GM12878 (cell line): ENCODE measurements around the gene PIF1. TPM values are rescaled to one million over a fixed set of nuclear protein-coding genes. Genes with fewer than 3 reads are reported as not detected.

Experiments
- ATAC-seq: fragments of 200-7000 bp; cut with Tn5 transposase; 3 replicates; pipeline ENCODE4 v1.9.1; 2020; ENCODE audit warnings: mild to moderate bottlenecking, moderate library complexity
- BruUV-seq: library from RNA; stranded (reverse); fragments of 400-500 nt; replicated peaks from 2 replicates; lab custom pipeline; 2021; lab: Mats Ljungman, UMichigan
- CTCF ChIA-PET: fragments of 300-600 bp; sonication (Branson Sonifier 250); formaldehyde crosslinking; extraction: SDS; loops from one replicate; lab custom pipeline; 2021; ENCODE audit warnings: inconsistent platforms; lab: Yijun Ruan, JAX
- POLR2A ChIA-PET: fragments of 350-600 bp; formaldehyde crosslinking; extraction: SDS; loops from one replicate; lab custom pipeline; 2021; ENCODE audit warnings: inconsistent platforms; lab: Charles Lee
- RAD21 ChIA-PET: fragments of 300-600 bp; sonication (Branson Sonifier 250); formaldehyde crosslinking; loops from one replicate; lab custom pipeline; 2023; ENCODE audit warnings: antibody characterized with exemption; ENCODE audit not compliant: unreplicated experiment; lab: Charles Lee
- SMC1A ChIA-PET: fragments of 300-600 bp; sonication (Branson Sonifier 250); formaldehyde crosslinking; loops from one replicate; lab custom pipeline; 2023; ENCODE audit not compliant: unreplicated experiment, uncharacterized antibody; lab: Charles Lee
- DNase-seq: peaks from one replicate; pipeline ENCODE4 v3.0.0-alpha.2; 2011; ENCODE audit warnings: low read depth, low spot score
- FAIRE-seq: peaks from 3 replicates; lab custom pipeline; 2011; peaks lifted over from hg19 to GRCh38; lab: Jason Lieb, UNC
- H2AFZ ChIP-seq: 2 replicates; pipeline ENCODE4 v1.6.0; 2011; ENCODE audit warnings: low read depth, low read length, control low read depth; ENCODE audit not compliant: control insufficient read depth
- H3K27ac ChIP-seq: 2 replicates; pipeline ENCODE4 v1.5.1; 2011; ENCODE audit warnings: control low read depth; ENCODE audit not compliant: control insufficient read depth, insufficient read depth
- H3K27me3 ChIP-seq, 2 experiments: replicated peaks in 1 of 2; 2 replicates each; pipeline versions ENCODE4 v1.6.0 to v1.6.1; 2011; ENCODE audit warnings: low read length in 1 of 2; ENCODE audit not compliant: control insufficient read depth in 2 of 2, insufficient read depth in 2 of 2
- H3K36me3 ChIP-seq, 2 experiments: 2 replicates each; pipeline ENCODE4 v1.5.1; 2011; ENCODE audit warnings: low read length in 1 of 2; ENCODE audit not compliant: control insufficient read depth in 2 of 2, insufficient read depth in 2 of 2
- H3K4me1 ChIP-seq: 2 replicates; pipeline ENCODE4 v1.6.1; 2011; ENCODE audit warnings: mild to moderate bottlenecking, low read length, moderate library complexity, mixed read lengths; ENCODE audit not compliant: control insufficient read depth, insufficient read depth
- H3K4me2 ChIP-seq: 2 replicates; pipeline ENCODE4 v1.6.0; 2011; ENCODE audit warnings: control low read depth; ENCODE audit not compliant: control insufficient read depth, insufficient read depth
- H3K4me3 ChIP-seq: fragments of 200-600 bp; sonication (generic); 2 replicates; pipeline ENCODE4 v1.5.1; 2016
- H3K79me2 ChIP-seq: 2 replicates; pipeline ENCODE4 v1.6.0; 2011; ENCODE audit warnings: low read length; ENCODE audit not compliant: control insufficient read depth, insufficient read depth
- H3K9ac ChIP-seq: 2 replicates; pipeline ENCODE4 v1.8.0; 2011; ENCODE audit warnings: low read length, control low read depth, mixed read lengths; ENCODE audit not compliant: control insufficient read depth, insufficient read depth
- H3K9me3 ChIP-seq: replicated peaks from 3 replicates; pipeline ENCODE4 v1.5.1; 2011; ENCODE audit warnings: mild to moderate bottlenecking, low read length; ENCODE audit not compliant: control insufficient read depth, insufficient read depth
- H4K20me1 ChIP-seq: 2 replicates; pipeline ENCODE4 v1.6.0; 2011; ENCODE audit not compliant: control insufficient read depth, insufficient read depth
- CBX3 ChIP-seq: fragments of 200-600 bp; sonication (generic); IDR thresholded peaks from 2 replicates; pipeline ENCODE4 v1.6.1; 2016; ENCODE audit warnings: low read depth, borderline replicate concordance
- CEBPB ChIP-seq, 2 experiments: fragments of 150-350 bp in 1 of 2; IDR thresholded peaks; 2 replicates each; pipeline ENCODE4 v1.6.1; 2012 to 2014; ENCODE audit warnings: low read depth in 2 of 2, low read length in 2 of 2, borderline replicate concordance in 1 of 2, inconsistent platforms in 1 of 2
- DPF2 ChIP-seq: fragments of 450-650 bp; IDR thresholded peaks from 2 replicates; pipeline ENCODE4 v1.6.1; 2017; ENCODE audit warnings: mild to moderate bottlenecking
- E4F1 ChIP-seq: fragments of 450-650 bp; IDR thresholded peaks from 2 replicates; pipeline ENCODE4 v1.6.1; 2018; ENCODE audit warnings: borderline replicate concordance, mild to moderate bottlenecking; ENCODE audit not compliant: partially characterized antibody
- EGR1 ChIP-seq, 2 experiments: IDR thresholded peaks; 1 replicate in 1 of 2; 2 replicates in 1 of 2; pipeline ENCODE4 v1.6.1; 2011 to 2012; ENCODE audit warnings: low read depth in 2 of 2, low read length in 2 of 2, borderline replicate concordance in 1 of 2, mild to moderate bottlenecking in 1 of 2, moderate library complexity in 1 of 2
- ETV6 ChIP-seq, 2 experiments: fragments of 450-650 bp in 1 of 2; IDR thresholded peaks in 1 of 2; conservative IDR thresholded peaks in 1 of 2; 2 replicates each; pipeline ENCODE4 v1.6.1; 2014; ENCODE audit warnings: antibody characterized with exemption in 1 of 2, borderline replicate concordance in 1 of 2, low read depth in 1 of 2, mild to moderate bottlenecking in 1 of 2, moderate library complexity in 1 of 2
- MXI1 ChIP-seq: fragments of 150-350 bp; IDR thresholded peaks from 2 replicates; pipeline ENCODE4 v1.6.1; 2011; ENCODE audit warnings: low read depth, mild to moderate bottlenecking, inconsistent platforms, low read length, improper control_type of control experiment
- MYB ChIP-seq: fragments of 150-350 bp; IDR thresholded peaks from 2 replicates; pipeline ENCODE4 v1.6.1; 2014; ENCODE audit warnings: mild to moderate bottlenecking, low read depth, low read length, borderline replicate concordance
- ZNF274 ChIP-seq: IDR thresholded peaks from one replicate; pipeline ENCODE4 v1.8.0; 2011; ENCODE audit not compliant: insufficient read length, insufficient read depth
- WGBS: methylation state at CpG from one replicate; pipeline ENCODE4 v1.1.6; 2016; ENCODE audit warnings: low lambda C conversion rate; ENCODE audit not compliant: insufficient replicate concordance, insufficient coverage; ENCODE audit errors: missing lambda C conversion rate; 5-methylcytosine and 5-hydroxymethylcytosine counted together
- in situ Hi-C: fragments of 300-500 bp; cut with MboI; formaldehyde crosslinking; loops from 9 replicates; pipeline ENCODE4 v1.14.3; 2018; ENCODE audit warnings: mixed read lengths
- intact Hi-C: fragments of 100-400 bp; cut with micrococcal nuclease; formaldehyde crosslinking; loops from one replicate; pipeline ENCODE4 v1.14.2; 2022; ENCODE audit not compliant: unreplicated experiment
- polyA plus RNA-seq, 11 experiments: library from polyadenylated mRNA; depleted of rRNA in 4 of 11; unstranded in 6 of 11; stranded (reverse) in 5 of 11; fragments of >200 nt; fragmentation: Nextera tagmentation in 4 of 11; fragmentation: Illumina TruSeq in 1 of 11; extraction: Ambion mirVana in 4 of 11; extraction: Trizol in 1 of 11; gene quantifications; 1 replicate in 1 of 11; 2 replicates in 10 of 11; pipeline versions ENCODE4 v1.2.1 to v1.2.3, GENCODE V29; 2011 to 2016; ENCODE audit warnings: inconsistent platforms in 2 of 11, missing spikeins in 2 of 11, low read depth in 1 of 11
- total RNA-seq, 4 experiments: library from RNA; depleted of rRNA in 3 of 4; stranded (reverse); fragments of >200 nt in 3 of 4; fragmentation: Illumina TruSeq in 1 of 4; extraction: Trizol in 1 of 4; gene quantifications; 2 replicates each; pipeline versions ENCODE4 v1.2.1 to v1.2.3, GENCODE V29; 2013 to 2021
- TF ChIP-seq, protein P1 (sequence below): fragments of 450-650 bp; IDR thresholded peaks from 2 replicates; pipeline ENCODE4 v1.6.1; 2017; ENCODE audit warnings: mild to moderate bottlenecking, low read depth, inconsistent platforms; ENCODE audit not compliant: poor library complexity, severe bottlenecking
- TF ChIP-seq, protein P2 (sequence below): IDR thresholded peaks from 2 replicates; pipeline ENCODE4 v1.6.1; 2012; ENCODE audit warnings: low read depth, low read length, improper control_type of control experiment

PIF1 gene
- total and polyA plus RNA-seq, 10 of the 15 experiments (the other 5 are each of a cell fraction or from before 2014, with no cell fraction given): 3.7 to 68.9 (median 31.1) TPM

- ChIA-PET POLR2A (no interaction called here), CTCF (interaction anchor here (0.9 to 7.8 kb wide), 3 partner anchors 12 to 40 kb away, joined by 3 to 55 read pairs (median 3); no protein-coding TSS in a partner anchor)
- BruUV-seq: no TSS peak
Observed at GRCh38 chr15:64779630-64780029, 45.8 kb downstream of the PIF1 start.

More at GRCh38 chr15:64779630-64780029, 45.8 kb downstream of the PIF1 start:
- Histone ChIP-seq H3K4me3 (no peak overlapping the region), H2AFZ (no peak overlapping the region), H3K36me3 (no peaks in the 10 kb centered on the region), H3K27me3 (peaks cover 3 to 13% of the 10 kb centered on the region in 2 experiments; a peak in 3 of 4 replicates), H4K20me1 (no peaks in the 10 kb centered on the region), H3K9ac (no peak overlapping the region), H3K4me2 (no peak overlapping the region), H3K27ac (no peak overlapping the region), H3K79me2 (no peaks in the 10 kb centered on the region), H3K4me1 (no peaks in the 10 kb centered on the region), H3K9me3 (no peaks in the 10 kb centered on the region)
- RAD21 ChIA-PET: interaction anchor here (1.3 kb wide), 1 partner anchor 115 kb away, joined by 5 read pairs; no protein-coding TSS in a partner anchor
- SMC1A ChIA-PET: interaction anchor here (1.1 to 1.4 kb wide), 2 partner anchors 52 to 115 kb away, joined by 3 to 6 read pairs; no protein-coding TSS in a partner anchor
- DNase-seq (no peak), FAIRE-seq (no peak), ATAC-seq (no peak)
- no peak for TF ChIP-seq CBX3
- no peak for TF ChIP-seq EGR1 (IDR thresholded peaks at IDR 0.05; ENCODE audit: borderline replicate concordance in 1 of 2, low read depth in 2 of 2, low read length in 2 of 2)
- TF ChIP-seq DPF2: no peak
- TF ChIP-seq CEBPB (IDR thresholded peaks at IDR 0.05; ENCODE audit: borderline replicate concordance in 1 of 2, low read depth in 2 of 2, low read length in 2 of 2): no peak
- TF ChIP-seq ZNF274: no peak
- TF ChIP-seq ETV6 (conservative IDR thresholded peaks at IDR 0.05 in 1 of 2, IDR thresholded peaks at IDR 0.05 in 1 of 2; ENCODE audit: borderline replicate concordance in 1 of 2, low read depth in 1 of 2): no peak
- no peak for TF ChIP-seq E4F1
- TF ChIP-seq, protein P1, sequence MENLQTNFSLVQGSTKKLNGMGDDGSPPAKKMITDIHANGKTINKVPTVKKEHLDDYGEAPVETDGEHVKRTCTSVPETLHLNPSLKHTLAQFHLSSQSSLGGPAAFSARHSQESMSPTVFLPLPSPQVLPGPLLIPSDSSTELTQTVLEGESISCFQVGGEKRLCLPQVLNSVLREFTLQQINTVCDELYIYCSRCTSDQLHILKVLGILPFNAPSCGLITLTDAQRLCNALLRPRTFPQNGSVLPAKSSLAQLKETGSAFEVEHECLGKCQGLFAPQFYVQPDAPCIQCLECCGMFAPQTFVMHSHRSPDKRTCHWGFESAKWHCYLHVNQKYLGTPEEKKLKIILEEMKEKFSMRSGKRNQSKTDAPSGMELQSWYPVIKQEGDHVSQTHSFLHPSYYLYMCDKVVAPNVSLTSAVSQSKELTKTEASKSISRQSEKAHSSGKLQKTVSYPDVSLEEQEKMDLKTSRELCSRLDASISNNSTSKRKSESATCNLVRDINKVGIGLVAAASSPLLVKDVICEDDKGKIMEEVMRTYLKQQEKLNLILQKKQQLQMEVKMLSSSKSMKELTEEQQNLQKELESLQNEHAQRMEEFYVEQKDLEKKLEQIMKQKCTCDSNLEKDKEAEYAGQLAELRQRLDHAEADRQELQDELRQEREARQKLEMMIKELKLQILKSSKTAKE: no peak
- TF ChIP-seq MYB: no peak
- TF ChIP-seq MXI1: no peak
- TF ChIP-seq, protein P2, sequence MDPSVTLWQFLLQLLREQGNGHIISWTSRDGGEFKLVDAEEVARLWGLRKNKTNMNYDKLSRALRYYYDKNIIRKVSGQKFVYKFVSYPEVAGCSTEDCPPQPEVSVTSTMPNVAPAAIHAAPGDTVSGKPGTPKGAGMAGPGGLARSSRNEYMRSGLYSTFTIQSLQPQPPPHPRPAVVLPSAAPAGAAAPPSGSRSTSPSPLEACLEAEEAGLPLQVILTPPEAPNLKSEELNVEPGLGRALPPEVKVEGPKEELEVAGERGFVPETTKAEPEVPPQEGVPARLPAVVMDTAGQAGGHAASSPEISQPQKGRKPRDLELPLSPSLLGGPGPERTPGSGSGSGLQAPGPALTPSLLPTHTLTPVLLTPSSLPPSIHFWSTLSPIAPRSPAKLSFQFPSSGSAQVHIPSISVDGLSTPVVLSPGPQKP: no peak
- in situ Hi-C loops: no loop called here
- intact Hi-C loops: no loop called here
- WGBS: 94% methylated on average over 1 of the region's 1 CpG
